ENCODE results near the gene GJA9. TPM values are rescaled to one million over a fixed set of nuclear protein-coding genes. Genes with fewer than 3 reads are reported as not detected.

The GJA9 gene
- total and polyA plus RNA-seq, 2 donors (not counting 1 experiment from before 2014, with no cell fraction given): under 0.01 TPM; not detected in 1

- no peak for DNase-seq (ENCODE audit: low read depth in 2 of 2)
- H3K4me2 ChIP-seq (ENCODE audit: extremely low read depth, insufficient read depth, low read length): no peak overlapping the region
- no peak overlapping the region for H3K9ac ChIP-seq (ENCODE audit: insufficient read depth, low read length)
- no peaks in the 10 kb centered on the region for H3K27me3 ChIP-seq (ENCODE audit: control insufficient read depth, insufficient read depth, low read length)
- no peaks in the 10 kb centered on the region for H4K20me1 ChIP-seq (ENCODE audit: control insufficient read depth, extremely low read depth, insufficient read depth, low read length)
- H3K79me2 ChIP-seq (ENCODE audit: control insufficient read depth, insufficient read depth, low read length): peaks cover 10% of the 10 kb centered on the region
- no peaks in the 10 kb centered on the region for H3K36me3 ChIP-seq (ENCODE audit: control insufficient read depth, insufficient read depth, low read length)
- H2AFZ ChIP-seq (ENCODE audit: low read length): no peak overlapping the region
- H3K27ac ChIP-seq (ENCODE audit: insufficient read depth, low read length): no peak overlapping the region
- no peaks in the 10 kb centered on the region for H3K9me3 ChIP-seq (ENCODE audit: control insufficient read depth, insufficient read depth, low read depth, low read length)
- no peak overlapping the region for H3K4me3 ChIP-seq (replicated peaks in 1 of 4; ENCODE audit: control extremely low read depth in 1 of 4, insufficient read depth in 1 of 4, low read depth in 3 of 4, low read length in 4 of 4)
- peaks cover 5% of the 10 kb centered on the region for H3K4me1 ChIP-seq (ENCODE audit: control insufficient read depth, extremely low read depth, insufficient read depth, low read length)
- no peak for TF ChIP-seq EZH2 (IDR thresholded peaks at IDR 0.05; ENCODE audit: low read length, missing control alignments)
- TF ChIP-seq CTCF (conservative IDR thresholded peaks at IDR 0.05 in 1 of 2, IDR thresholded peaks at IDR 0.05 in 1 of 2; ENCODE audit: low read depth in 1 of 2, low read length in 2 of 2): no peak
Observed at GRCh38 chr1:38870996-38871395, 10.4 kb downstream of the GJA9 start.

GRCh38 chr1:38867208-38867607, 14.2 kb downstream of the GJA9 start:
- Histone ChIP-seq H3K4me2 (ENCODE audit: extremely low read depth, insufficient read depth, low read length) (no peak overlapping the region), H3K4me3 (replicated peaks in 1 of 4; ENCODE audit: control extremely low read depth in 1 of 4, insufficient read depth in 1 of 4, low read depth in 3 of 4, low read length in 4 of 4) (no peak overlapping the region), H3K4me1 (ENCODE audit: control insufficient read depth, extremely low read depth, insufficient read depth, low read length) (peaks cover 5% of the 10 kb centered on the region), H3K27ac (ENCODE audit: insufficient read depth, low read length) (no peak overlapping the region), H3K79me2 (ENCODE audit: control insufficient read depth, insufficient read depth, low read length) (peaks cover 8% of the 10 kb centered on the region), H4K20me1 (ENCODE audit: control insufficient read depth, extremely low read depth, insufficient read depth, low read length) (no peaks in the 10 kb centered on the region), H3K36me3 (ENCODE audit: control insufficient read depth, insufficient read depth, low read length) (no peaks in the 10 kb centered on the region), H2AFZ (ENCODE audit: low read length) (no peak overlapping the region), H3K9ac (ENCODE audit: insufficient read depth, low read length) (no peak overlapping the region), H3K27me3 (ENCODE audit: control insufficient read depth, insufficient read depth, low read length) (no peaks in the 10 kb centered on the region), H3K9me3 (ENCODE audit: control insufficient read depth, insufficient read depth, low read depth, low read length) (no peaks in the 10 kb centered on the region)
- DNase-seq (ENCODE audit: low read depth in 2 of 2): no peak
- TF ChIP-seq CTCF (conservative IDR thresholded peaks at IDR 0.05 in 1 of 2, IDR thresholded peaks at IDR 0.05 in 1 of 2; ENCODE audit: low read depth in 1 of 2, low read length in 2 of 2) (no peak), EZH2 (IDR thresholded peaks at IDR 0.05; ENCODE audit: low read length, missing control alignments) (no peak)

- Histone ChIP-seq H3K4me3 (replicated peaks in 1 of 4; ENCODE audit: control extremely low read depth in 1 of 4, insufficient read depth in 1 of 4, low read depth in 3 of 4, low read length in 4 of 4) (no peak overlapping the region), H3K9ac (ENCODE audit: insufficient read depth, low read length) (no peak overlapping the region), H3K79me2 (ENCODE audit: control insufficient read depth, insufficient read depth, low read length) (peaks cover 14% of the 10 kb centered on the region), H3K4me2 (ENCODE audit: extremely low read depth, insufficient read depth, low read length) (no peak overlapping the region), H3K4me1 (ENCODE audit: control insufficient read depth, extremely low read depth, insufficient read depth, low read length) (no peaks in the 10 kb centered on the region), H4K20me1 (ENCODE audit: control insufficient read depth, extremely low read depth, insufficient read depth, low read length) (no peaks in the 10 kb centered on the region), H3K36me3 (ENCODE audit: control insufficient read depth, insufficient read depth, low read length) (no peaks in the 10 kb centered on the region), H3K27me3 (ENCODE audit: control insufficient read depth, insufficient read depth, low read length) (no peaks in the 10 kb centered on the region), H3K27ac (ENCODE audit: insufficient read depth, low read length) (no peak overlapping the region), H2AFZ (ENCODE audit: low read length) (no peak overlapping the region), H3K9me3 (ENCODE audit: control insufficient read depth, insufficient read depth, low read depth, low read length) (no peaks in the 10 kb centered on the region)
- no peak for DNase-seq (ENCODE audit: low read depth in 2 of 2)
- no peak for TF ChIP-seq CTCF (conservative IDR thresholded peaks at IDR 0.05 in 1 of 2, IDR thresholded peaks at IDR 0.05 in 1 of 2; ENCODE audit: low read depth in 1 of 2, low read length in 2 of 2)
- no peak for TF ChIP-seq EZH2 (IDR thresholded peaks at IDR 0.05; ENCODE audit: low read length, missing control alignments)
Observed at GRCh38 chr1:38865112-38865715, 16.2 kb downstream of the GJA9 start.

All from fibroblast of lung (primary cell).